ENCODE results near the gene G3BP2. TPM values are rescaled to one million over a fixed set of nuclear protein-coding genes. Genes with fewer than 3 reads are reported as not detected.
A peak's percentile ranks its signal among the peaks of the same experiment; 100 is the strongest.

G3BP2 gene
- total and polyA plus RNA-seq, 2 of the 8 experiments (the other 6 are each of a cell fraction or from before 2014, with no cell fraction given): 83.7 to 378 TPM

- Histone ChIP-seq H3K23ac (ENCODE audit: insufficient read length) (no peak overlapping the region), H3K79me1 (ENCODE audit: low read depth, low read length) (no peaks in the 10 kb centered on the region), H3K18ac (ENCODE audit: extremely low read depth, low read length) (no peak overlapping the region), H3K56ac (replicated peaks; ENCODE audit: insufficient read length, low read depth, low read length) (no peak overlapping the region), H4K5ac (ENCODE audit: insufficient read length, low read depth, low read length) (no peak overlapping the region), H3K4me1 (replicated peaks in 1 of 4; ENCODE audit: control insufficient read depth in 3 of 4, insufficient read depth in 4 of 4, low read length in 3 of 4) (no peaks in the 10 kb centered on the region), H2BK15ac (ENCODE audit: low read length) (no peak overlapping the region), H2BK120ac (replicated peaks; ENCODE audit: low read depth, low read length) (no peak overlapping the region), H2BK20ac (ENCODE audit: low read length) (no peak overlapping the region), H4K8ac (ENCODE audit: extremely low read depth, insufficient read depth, low read length) (no peak overlapping the region), H3K27me3 (replicated peaks in 1 of 4; ENCODE audit: control insufficient read depth in 3 of 4, extremely low read depth in 1 of 4, insufficient read depth in 3 of 4, low read length in 3 of 4) (no peaks in the 10 kb centered on the region), H3K36me3 (ENCODE audit: control insufficient read depth in 2 of 4, insufficient read depth in 4 of 4, low read length in 3 of 4) (no peaks in the 10 kb centered on the region), H3K23me2 (ENCODE audit: low read depth, low read length) (no peaks in the 10 kb centered on the region), H3K14ac (ENCODE audit: insufficient read length) (no peak overlapping the region), H3K4me2 (ENCODE audit: insufficient read depth in 1 of 2, low read depth in 2 of 2, low read length in 2 of 2) (no peak overlapping the region), H3K4me3 (ENCODE audit: extremely low read depth in 1 of 4, insufficient read depth in 2 of 4, low read depth in 3 of 4, low read length in 4 of 4) (no peak overlapping the region), H2AFZ (ENCODE audit: low read length) (no peak overlapping the region), H3K9me3 (ENCODE audit: insufficient read depth in 2 of 2, low read depth in 1 of 2, low read length in 1 of 2) (no peaks in the 10 kb centered on the region), H2BK12ac (ENCODE audit: low read depth, low read length) (no peak overlapping the region), H3K27ac (ENCODE audit: low read depth, low read length) (no peak overlapping the region), H2BK5ac (ENCODE audit: low read depth, low read length) (no peak overlapping the region), H4K20me1 (replicated peaks in 1 of 2; ENCODE audit: control insufficient read depth in 1 of 2, insufficient read depth in 2 of 2, low read length in 2 of 2) (no peaks in the 10 kb centered on the region), H2AK5ac (ENCODE audit: low read depth, low read length) (no peak overlapping the region), H3K9ac (replicated peaks in 1 of 4; ENCODE audit: extremely low read depth in 1 of 4, low read depth in 3 of 4, low read length in 3 of 4) (no peak overlapping the region), H4K91ac (replicated peaks; ENCODE audit: insufficient read length, low read length) (no peak overlapping the region), H3K4ac (replicated peaks; ENCODE audit: insufficient read length, low read depth, low read length) (no peak overlapping the region), H3K79me2 (ENCODE audit: control insufficient read depth in 1 of 2, insufficient read depth in 2 of 2, low read length in 2 of 2) (no peaks in the 10 kb centered on the region)
- DNase-seq (ENCODE audit: low read depth in 1 of 2, low spot score in 2 of 2): no peak
- no peak for FAIRE-seq
- TF ChIP-seq CEBPB (IDR thresholded peaks at IDR 0.05; ENCODE audit: low read depth, low read length): peak; percentile 25; the same call in 1 of the 2 replicates
- TF ChIP-seq CTBP2 (IDR thresholded peaks at IDR 0.05; ENCODE audit: borderline replicate concordance, insufficient read depth, insufficient read length, low read length): no peak
- ChIA-PET CTCF (ENCODE audit: partially characterized antibody) (no interaction called here), POLR2A (ENCODE audit: partially characterized antibody) (no interaction called here)
- 95% methylated on average over 1 of the region's 1 CpG; no CpG with 5 or more reads in 1 of the 2 experiments for WGBS, 2 experiments (ENCODE audit: extremely low coverage in 1 of 2, insufficient coverage in 1 of 2, insufficient read length in 1 of 2, insufficient replicate concordance in 2 of 2, low coverage in 1 of 2, low lambda C conversion rate in 2 of 2, missing lambda C conversion rate in 1 of 2)
Observed at GRCh38 chr4:75593393-75593792, 79.8 kb downstream of the G3BP2 start.

Small RNAs within 50 kb of the gene (small RNA-seq; reads per million reads assigned to genes)
- not detected for gene RF00019 (ENCODE audit: insufficient read depth)

Other genes starting within 250 kb of the G3BP2 start
- gene RCHY1, start 159.0 kb downstream of the G3BP2 start, total RNA-seq (2021; fragmentation: NEBNext Ultra II Directional; extraction: Animal tissue kit (Norgen Biotek cat#: 25700)): 39.8 and 44.0 TPM in 2 replicates
- gene RCHY1, start 159.0 kb downstream of the G3BP2 start, polyA plus RNA-seq (2011; rRNA removed): 19.7 and 30.3 TPM in 2 replicates
- gene THAP6, start 158.9 kb downstream of the G3BP2 start, total RNA-seq (2021; fragmentation: NEBNext Ultra II Directional; extraction: Animal tissue kit (Norgen Biotek cat#: 25700)): 8.9 and 9.7 TPM in 2 replicates
- gene THAP6, start 158.9 kb downstream of the G3BP2 start, polyA plus RNA-seq (2011; rRNA removed): 2.9 and 3.3 TPM in 2 replicates
- gene ODAPH, start 117.3 kb downstream of the G3BP2 start, total RNA-seq (2021; fragmentation: NEBNext Ultra II Directional; extraction: Animal tissue kit (Norgen Biotek cat#: 25700)): not detected in 2 replicates
- not detected in 2 replicates for gene ODAPH, start 117.3 kb downstream of the G3BP2 start, polyA plus RNA-seq (2011; rRNA removed)
- 1.4 and 2.1 TPM in 2 replicates for gene CDKL2, start 42.9 kb downstream of the G3BP2 start, total RNA-seq (2021; fragmentation: NEBNext Ultra II Directional; extraction: Animal tissue kit (Norgen Biotek cat#: 25700))
- 1.2 and 1.4 TPM in 2 replicates for gene CDKL2, start 42.9 kb downstream of the G3BP2 start, polyA plus RNA-seq (2011; rRNA removed)
- gene USO1, start 51.2 kb upstream of the G3BP2 start, total RNA-seq (2021; fragmentation: NEBNext Ultra II Directional; extraction: Animal tissue kit (Norgen Biotek cat#: 25700)): 190 and 198 TPM in 2 replicates
- gene USO1, start 51.2 kb upstream of the G3BP2 start, polyA plus RNA-seq (2011; rRNA removed): 39.8 and 57.3 TPM in 2 replicates
- gene PPEF2, start 229.0 kb upstream of the G3BP2 start, total RNA-seq (2021; fragmentation: NEBNext Ultra II Directional; extraction: Animal tissue kit (Norgen Biotek cat#: 25700)): not detected in 2 replicates
- 0.03 TPM in 1 of 2 replicates, not detected in the other for gene PPEF2, start 229.0 kb upstream of the G3BP2 start, polyA plus RNA-seq (2011; rRNA removed)